SU-DHL-6 (cell line): ENCODE data around the gene NABP1.

Experiments
- H2AFZ ChIP-seq: fragments of 200-600 bp; sonication (generic); 2 replicates; pipeline ENCODE4 v1.6.1; 2014; ENCODE audit warnings: low read depth, mild to moderate bottlenecking, moderate library complexity, mixed read lengths, antibody characterized with exemption, low read length; ENCODE audit not compliant: severe bottlenecking
- H3F3A ChIP-seq: fragments of 200-600 bp; shearing (Covaris generic); 2 replicates; pipeline ENCODE4 v1.6.0; 2016; ENCODE audit warnings: antibody characterized with exemption, mild to moderate bottlenecking; ENCODE audit not compliant: insufficient read depth
- H3K27ac ChIP-seq: fragments of 200-600 bp; sonication (generic); 2 replicates; pipeline ENCODE4 v1.5.1; 2016; ENCODE audit warnings: low read depth, mild to moderate bottlenecking, low read length, moderate library complexity, mixed read lengths
- H3K27me3 ChIP-seq: fragments of 200-600 bp; sonication (generic), shearing (Covaris generic); 2 replicates; pipeline ENCODE4 v1.6.0; 2014; ENCODE audit warnings: mild to moderate bottlenecking, low read length
- H3K36me3 ChIP-seq: fragments of 200-600 bp; sonication (generic); 2 replicates; pipeline ENCODE4 v1.6.1; 2014; ENCODE audit warnings: mild to moderate bottlenecking, low read length, mixed read lengths
- H3K4me2 ChIP-seq: fragments of 300-600, 200-600 bp; shearing (Covaris generic), sonication (generic); 2 replicates; pipeline ENCODE4 v1.6.0; 2014; ENCODE audit warnings: low read length, low read depth, mild to moderate bottlenecking; ENCODE audit not compliant: poor library complexity, severe bottlenecking
- H3K4me3 ChIP-seq: fragments of 200-600 bp; sonication (generic); 2 replicates; pipeline ENCODE4 v1.5.1; 2014; ENCODE audit warnings: antibody characterized with exemption, low read length, mild to moderate bottlenecking, mixed read lengths; ENCODE audit not compliant: insufficient read depth, poor library complexity, severe bottlenecking
- H3K79me2 ChIP-seq: fragments of 200-600 bp; sonication (generic); 2 replicates; pipeline ENCODE4 v1.6.1; 2014; ENCODE audit warnings: mild to moderate bottlenecking, low read length, moderate library complexity; ENCODE audit not compliant: insufficient read depth
- H3K9ac ChIP-seq: fragments of 200-600 bp; sonication (generic); 2 replicates; pipeline ENCODE4 v1.7.0; 2014; ENCODE audit warnings: mild to moderate bottlenecking, low read length
- H3K9me2 ChIP-seq: fragments of 200-600 bp; sonication (generic); replicated peaks from 2 replicates; pipeline ENCODE4 v1.6.1; 2014; ENCODE audit warnings: low read length; ENCODE audit not compliant: insufficient read depth
- H3K9me3 ChIP-seq: fragments of 200-600 bp; sonication (generic); 2 replicates; pipeline ENCODE4 v1.6.1; 2014; ENCODE audit warnings: low read length, mixed read lengths; ENCODE audit not compliant: insufficient read depth
- H4K20me1 ChIP-seq: fragments of 200-600 bp; sonication (generic); 2 replicates; pipeline ENCODE4 v1.6.1; 2014; ENCODE audit warnings: low read depth, mild to moderate bottlenecking, antibody characterized with exemption, low read length, moderate library complexity, mixed read lengths
- EZH2phosphoT487 ChIP-seq: fragments of 200-600 bp; sonication (generic), shearing (Covaris generic); conservative IDR thresholded peaks from 2 replicates; pipeline ENCODE4 v1.6.1; 2018; ENCODE audit warnings: mild to moderate bottlenecking, antibody characterized with exemption, low read length, moderate library complexity, mixed read lengths
- TF ChIP-seq, protein P1 (sequence below): fragments of 200-600 bp; sonication (generic); IDR thresholded peaks from one replicate; pipeline ENCODE4 v1.5.1; 2017; ENCODE audit warnings: antibody characterized with exemption, mild to moderate bottlenecking, low read length, moderate library complexity; ENCODE audit not compliant: insufficient read depth, poor library complexity, severe bottlenecking

The NABP1 gene

DNA sequence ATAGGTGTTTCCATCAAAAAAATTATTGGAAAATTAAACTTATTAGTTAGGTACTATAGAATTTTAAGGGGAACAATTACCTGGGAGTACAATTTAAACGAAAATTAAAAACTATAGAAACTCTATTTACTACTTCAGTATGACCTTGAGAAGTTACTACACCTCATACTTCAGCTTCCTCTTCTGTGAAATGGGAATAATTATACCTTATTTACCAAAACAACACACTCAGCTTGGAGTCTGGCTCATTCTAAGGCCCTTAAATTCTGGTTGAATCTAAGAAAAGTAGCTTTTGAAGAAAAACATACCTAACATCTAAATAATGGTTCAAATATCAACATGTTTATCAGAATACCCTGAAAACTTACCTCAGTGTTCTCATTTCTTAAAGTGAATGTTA, 2.7 kb downstream of the NABP1 start:
- Histone ChIP-seq H3K9me2 (no peaks in the 10 kb centered on the region), H2AFZ (no peak overlapping the region), H3K4me3 (peak overlapping the region; percentile 63), H3K9ac (peak overlapping the region; percentile 86), H3K79me2 (peaks cover 34% of the 10 kb centered on the region), H4K20me1 (no peaks in the 10 kb centered on the region), H3K4me2 (peak overlapping the region; percentile 97), H3K27me3 (no peaks in the 10 kb centered on the region), H3K36me3 (peaks cover 46% of the 10 kb centered on the region), H3K9me3 (no peaks in the 10 kb centered on the region), H3F3A (peaks cover 36% of the 10 kb centered on the region), H3K27ac (peak overlapping the region; percentile 82)
- no peak for TF ChIP-seq EZH2phosphoT487
- TF ChIP-seq, protein P1, sequence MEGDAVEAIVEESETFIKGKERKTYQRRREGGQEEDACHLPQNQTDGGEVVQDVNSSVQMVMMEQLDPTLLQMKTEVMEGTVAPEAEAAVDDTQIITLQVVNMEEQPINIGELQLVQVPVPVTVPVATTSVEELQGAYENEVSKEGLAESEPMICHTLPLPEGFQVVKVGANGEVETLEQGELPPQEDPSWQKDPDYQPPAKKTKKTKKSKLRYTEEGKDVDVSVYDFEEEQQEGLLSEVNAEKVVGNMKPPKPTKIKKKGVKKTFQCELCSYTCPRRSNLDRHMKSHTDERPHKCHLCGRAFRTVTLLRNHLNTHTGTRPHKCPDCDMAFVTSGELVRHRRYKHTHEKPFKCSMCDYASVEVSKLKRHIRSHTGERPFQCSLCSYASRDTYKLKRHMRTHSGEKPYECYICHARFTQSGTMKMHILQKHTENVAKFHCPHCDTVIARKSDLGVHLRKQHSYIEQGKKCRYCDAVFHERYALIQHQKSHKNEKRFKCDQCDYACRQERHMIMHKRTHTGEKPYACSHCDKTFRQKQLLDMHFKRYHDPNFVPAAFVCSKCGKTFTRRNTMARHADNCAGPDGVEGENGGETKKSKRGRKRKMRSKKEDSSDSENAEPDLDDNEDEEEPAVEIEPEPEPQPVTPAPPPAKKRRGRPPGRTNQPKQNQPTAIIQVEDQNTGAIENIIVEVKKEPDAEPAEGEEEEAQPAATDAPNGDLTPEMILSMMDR, result no peak

DNA sequence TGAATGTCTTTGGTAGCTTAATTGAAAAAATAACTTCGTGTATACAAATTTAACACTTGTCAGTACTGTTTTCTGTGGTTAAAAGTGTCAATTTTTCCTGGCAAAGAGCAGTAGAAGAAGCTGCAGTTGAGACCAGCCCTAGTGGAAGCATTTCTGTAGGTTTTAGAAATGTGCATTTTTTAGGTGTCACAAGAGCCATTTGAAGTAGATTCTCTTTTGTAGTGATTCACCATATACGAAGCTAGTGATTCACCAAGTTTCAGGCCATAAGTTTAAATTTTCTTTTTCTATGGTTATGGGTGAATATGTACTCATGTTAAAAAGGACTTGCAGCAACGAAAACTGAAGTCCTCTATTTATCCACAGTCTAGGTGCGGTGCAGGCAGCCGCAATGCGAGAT, 4.2 kb downstream of the NABP1 start:
- Histone ChIP-seq H3K27ac (no peak overlapping the region), H4K20me1 (no peaks in the 10 kb centered on the region), H3K9me3 (no peaks in the 10 kb centered on the region), H3F3A (peaks cover 33% of the 10 kb centered on the region), H3K4me2 (peak overlapping the region; percentile 97), H3K27me3 (no peaks in the 10 kb centered on the region), H3K79me2 (peaks cover 34% of the 10 kb centered on the region), H3K4me3 (no peak overlapping the region), H3K9me2 (no peaks in the 10 kb centered on the region), H2AFZ (no peak overlapping the region), H3K9ac (no peak overlapping the region), H3K36me3 (peaks cover 61% of the 10 kb centered on the region)
- TF ChIP-seq, protein P1, result no peak
- TF ChIP-seq EZH2phosphoT487, result no peak

DNA sequence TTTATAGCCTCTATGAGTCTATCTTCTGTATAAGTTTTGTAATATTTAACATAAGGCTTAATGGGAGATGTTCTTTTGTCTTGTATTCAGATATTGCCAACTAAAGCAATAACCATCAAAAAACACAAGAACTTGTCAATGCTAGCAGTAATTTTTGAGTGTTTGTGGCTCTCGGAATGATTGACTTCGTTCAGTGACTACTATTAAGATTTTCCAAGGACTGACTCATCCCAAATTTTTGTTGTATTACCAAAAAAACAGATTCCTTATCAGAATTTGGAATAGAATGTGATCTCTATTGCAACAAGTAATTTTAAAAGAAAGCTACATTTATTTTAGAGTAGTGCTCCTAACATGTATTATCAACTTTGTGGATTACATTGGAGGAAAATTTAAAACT, 8.1 kb downstream of the NABP1 start:
- no peak overlapping the region for H2AFZ ChIP-seq
- TF ChIP-seq, protein P1, result no peak
- no peak for TF ChIP-seq EZH2phosphoT487
- no peak overlapping the region for H3K4me3 ChIP-seq
- no peaks in the 10 kb centered on the region for H4K20me1 ChIP-seq
- no peak overlapping the region for H3K4me2 ChIP-seq
- H3K9me2 ChIP-seq, result no peaks in the 10 kb centered on the region
- H3K27me3 ChIP-seq, result no peaks in the 10 kb centered on the region
- H3K9ac ChIP-seq, result no peak overlapping the region
- no peaks in the 10 kb centered on the region for H3K9me3 ChIP-seq
- peaks cover 40% of the 10 kb centered on the region for H3F3A ChIP-seq
- peaks cover 65% of the 10 kb centered on the region for H3K36me3 ChIP-seq
- H3K27ac ChIP-seq, result no peak overlapping the region
- H3K79me2 ChIP-seq, result peaks cover 3% of the 10 kb centered on the region
